ENCODE results near the gene GTF3C5.
A peak's percentile ranks its signal among the peaks of the same experiment; 100 is the strongest.
"Not testable (repeated sequence)": the region's sequence is repeated elsewhere in the genome, so short reads cannot be mapped to it uniquely, and the experiment has no call there.

The GTF3C5 gene

DNA sequence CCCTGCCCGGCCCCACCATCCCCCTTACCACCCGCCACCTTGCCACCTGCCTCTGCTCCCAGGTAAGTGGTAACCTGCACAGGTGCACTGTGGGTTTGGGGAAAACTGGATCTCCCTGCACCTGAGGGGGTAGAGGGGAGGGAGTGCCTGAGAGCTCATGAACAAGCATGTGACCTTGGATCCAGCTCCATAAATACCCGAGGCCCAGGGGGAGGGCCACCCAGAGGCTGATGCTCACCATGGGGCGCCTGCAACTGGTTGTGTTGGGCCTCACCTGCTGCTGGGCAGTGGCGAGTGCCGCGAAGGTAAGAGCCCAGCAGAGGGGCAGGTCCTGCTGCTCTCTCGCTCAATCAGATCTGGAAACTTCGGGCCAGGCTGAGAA lies 31.0 kb downstream of the GTF3C5 start, which contains the start of gene CEL:
TSS of gene CEL (plus strand) at position 218 of the 382 bp plus-strand sequence. CDS start at position 240, 22 bp downstream.
- DNase-seq; in situ Hi-C loops (cut with HindIII; ENCODE audit: low pct_ligation_motif_present, low pct_unique_long_range_greater_than_20kb, low sequenced_read_pairs): not testable (repeated sequence)

DNA sequence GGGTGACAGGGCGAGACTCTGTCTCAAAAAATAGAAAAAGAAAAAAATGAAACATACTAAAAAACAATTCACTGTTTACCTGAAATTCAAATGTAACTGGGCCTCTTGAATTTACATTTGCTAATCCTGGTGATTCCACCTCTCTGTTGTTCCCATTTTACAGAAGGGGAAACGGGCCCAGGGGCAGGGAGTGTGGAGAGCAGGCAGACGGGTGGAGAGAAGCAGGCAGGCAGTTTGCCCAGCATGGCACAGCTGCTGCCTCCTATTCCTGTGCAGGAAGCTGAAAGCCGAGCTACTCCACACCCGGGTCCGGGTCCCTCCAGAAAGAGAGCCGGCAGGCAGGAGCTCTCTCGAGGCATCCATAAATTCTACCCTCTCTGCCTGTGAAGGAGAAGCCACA lies 31.8 kb downstream of the GTF3C5 start:
- DNase-seq; in situ Hi-C loops (cut with HindIII; ENCODE audit: low pct_ligation_motif_present, low pct_unique_long_range_greater_than_20kb, low sequenced_read_pairs): not testable (repeated sequence)

DNA sequence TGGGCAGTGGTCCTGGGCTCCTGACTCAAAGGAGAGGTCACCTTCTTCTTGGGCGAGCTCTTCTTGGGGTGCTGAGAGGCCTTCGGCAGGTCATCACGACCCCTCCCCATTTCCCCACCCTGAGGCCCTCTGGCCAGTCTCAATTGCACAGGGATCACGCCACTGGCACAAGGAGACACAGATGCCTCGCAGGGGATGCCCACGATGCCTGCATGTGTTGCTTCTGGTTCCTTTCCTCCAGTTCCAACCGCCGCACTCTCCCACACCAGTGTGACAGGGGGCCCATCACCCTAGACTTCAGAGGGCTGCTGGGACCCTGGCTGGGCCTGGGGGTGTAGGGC lies 32.3 kb downstream of the GTF3C5 start:
- no peak for DNase-seq
- in situ Hi-C loops (cut with HindIII; ENCODE audit: low pct_ligation_motif_present, low pct_unique_long_range_greater_than_20kb, low sequenced_read_pairs), result no loop called here

DNA sequence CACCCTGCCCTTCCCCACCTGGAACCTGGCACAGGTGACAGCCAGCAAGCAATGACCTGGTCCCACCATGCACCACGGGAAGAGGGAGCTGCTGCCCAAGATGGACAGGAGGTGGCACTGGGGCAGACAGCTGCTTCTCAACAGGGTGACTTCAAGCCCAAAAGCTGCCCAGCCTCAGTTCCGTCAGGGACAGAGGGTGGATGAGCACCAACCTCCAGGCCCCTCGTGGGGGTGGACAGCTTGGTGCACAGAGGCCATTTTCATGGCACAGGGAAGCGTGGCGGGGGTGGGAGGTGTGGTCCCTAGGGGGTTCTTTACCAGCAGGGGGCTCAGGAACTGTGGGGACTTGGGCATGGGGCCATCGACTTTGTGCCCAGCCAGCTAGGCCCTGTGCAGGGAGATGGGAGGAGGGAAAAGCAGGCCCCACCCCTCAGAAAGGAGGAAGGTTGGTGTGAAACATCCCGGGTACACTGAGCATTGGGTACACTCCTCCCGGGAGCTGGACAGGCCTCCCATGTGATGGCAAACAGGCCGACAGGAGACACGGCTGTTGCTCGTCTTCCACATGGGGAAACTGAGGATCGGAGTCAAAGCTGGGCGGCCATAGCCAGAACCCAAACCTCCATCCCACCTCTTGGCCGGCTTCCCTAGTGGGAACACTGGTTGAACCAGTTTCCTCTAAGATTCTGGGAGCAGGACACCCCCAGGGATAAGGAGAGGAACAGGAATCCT lies 32.9 kb downstream of the GTF3C5 start:
- in situ Hi-C loops (cut with HindIII; ENCODE audit: low pct_ligation_motif_present, low pct_unique_long_range_greater_than_20kb, low sequenced_read_pairs), result no loop called here
- DNase-seq, result no peak

DNA sequence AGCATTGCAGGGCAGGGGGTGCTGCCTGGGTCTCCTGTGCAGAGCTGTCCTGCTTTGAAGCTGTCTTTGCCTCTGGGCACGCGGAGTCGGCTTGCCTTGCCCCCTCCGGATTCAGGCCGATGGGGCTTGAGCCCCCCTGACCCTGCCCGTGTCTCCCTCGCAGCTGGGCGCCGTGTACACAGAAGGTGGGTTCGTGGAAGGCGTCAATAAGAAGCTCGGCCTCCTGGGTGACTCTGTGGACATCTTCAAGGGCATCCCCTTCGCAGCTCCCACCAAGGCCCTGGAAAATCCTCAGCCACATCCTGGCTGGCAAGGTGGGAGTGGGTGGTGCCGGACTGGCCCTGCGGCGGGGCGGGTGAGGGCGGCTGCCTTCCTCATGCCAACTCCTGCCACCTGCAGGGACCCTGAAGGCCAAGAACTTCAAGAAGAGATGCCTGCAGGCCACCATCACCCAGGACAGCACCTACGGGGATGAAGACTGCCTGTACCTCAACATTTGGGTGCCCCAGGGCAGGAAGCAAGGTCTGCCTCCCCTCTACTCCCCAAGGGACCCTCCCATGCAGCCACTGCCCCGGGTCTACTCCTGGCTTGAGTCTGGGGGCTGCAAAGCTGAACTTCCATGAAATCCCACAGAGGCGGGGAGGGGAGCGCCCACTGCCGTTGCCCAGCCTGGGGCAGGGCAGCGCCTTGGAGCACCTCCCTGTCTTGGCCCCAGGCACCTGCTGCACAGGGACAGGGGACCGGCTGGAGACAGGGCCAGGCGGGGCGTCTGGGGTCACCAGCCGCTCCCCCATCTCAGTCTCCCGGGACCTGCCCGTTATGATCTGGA lies 33.7 kb downstream of the GTF3C5 start:
- in situ Hi-C loops (cut with HindIII; ENCODE audit: low pct_ligation_motif_present, low pct_unique_long_range_greater_than_20kb, low sequenced_read_pairs), result no loop called here
- no peak for DNase-seq

DNA sequence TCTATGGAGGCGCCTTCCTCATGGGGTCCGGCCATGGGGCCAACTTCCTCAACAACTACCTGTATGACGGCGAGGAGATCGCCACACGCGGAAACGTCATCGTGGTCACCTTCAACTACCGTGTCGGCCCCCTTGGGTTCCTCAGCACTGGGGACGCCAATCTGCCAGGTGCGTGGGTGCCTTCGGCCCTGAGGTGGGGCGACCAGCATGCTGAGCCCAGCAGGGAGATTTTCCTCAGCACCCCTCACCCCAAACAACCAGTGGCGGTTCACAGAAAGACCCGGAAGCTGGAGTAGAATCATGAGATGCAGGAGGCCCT lies 34.2 kb downstream of the GTF3C5 start:
- in situ Hi-C loops (cut with HindIII; ENCODE audit: low pct_ligation_motif_present, low pct_unique_long_range_greater_than_20kb, low sequenced_read_pairs), result no loop called here
- DNase-seq, result no peak

DNA sequence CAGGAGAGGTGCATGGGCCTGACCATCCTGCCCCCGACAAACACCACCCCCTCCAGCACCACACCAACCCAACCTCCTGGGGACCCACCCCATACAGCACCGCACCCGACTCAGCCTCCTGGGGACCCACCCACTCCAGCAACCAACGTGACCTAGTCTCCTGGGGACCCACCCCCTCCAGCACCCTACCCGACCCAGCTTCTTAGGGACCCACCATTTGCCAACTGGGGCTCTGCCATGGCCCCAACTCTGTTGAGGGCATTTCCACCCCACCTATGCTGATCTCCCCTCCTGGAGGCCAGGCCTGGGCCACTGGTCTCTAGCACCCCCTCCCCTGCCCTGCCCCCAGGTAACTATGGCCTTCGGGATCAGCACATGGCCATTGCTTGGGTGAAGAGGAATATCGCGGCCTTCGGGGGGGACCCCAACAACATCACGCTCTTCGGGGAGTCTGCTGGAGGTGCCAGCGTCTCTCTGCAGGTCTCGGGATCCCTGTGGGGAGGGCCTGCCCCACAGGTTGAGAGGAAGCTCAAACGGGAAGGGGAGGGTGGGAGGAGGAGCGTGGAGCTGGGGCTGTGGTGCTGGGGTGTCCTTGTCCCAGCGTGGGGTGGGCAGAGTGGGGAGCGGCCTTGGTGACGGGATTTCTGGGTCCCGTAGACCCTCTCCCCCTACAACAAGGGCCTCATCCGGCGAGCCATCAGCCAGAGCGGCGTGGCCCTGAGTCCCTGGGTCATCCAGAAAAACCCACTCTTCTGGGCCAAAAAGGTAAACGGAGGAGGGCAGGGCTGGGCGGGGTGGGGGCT lies 35.6 kb downstream of the GTF3C5 start:
- in situ Hi-C loops (cut with HindIII; ENCODE audit: low pct_ligation_motif_present, low pct_unique_long_range_greater_than_20kb, low sequenced_read_pairs), result no loop called here
- no peak for DNase-seq

DNA sequence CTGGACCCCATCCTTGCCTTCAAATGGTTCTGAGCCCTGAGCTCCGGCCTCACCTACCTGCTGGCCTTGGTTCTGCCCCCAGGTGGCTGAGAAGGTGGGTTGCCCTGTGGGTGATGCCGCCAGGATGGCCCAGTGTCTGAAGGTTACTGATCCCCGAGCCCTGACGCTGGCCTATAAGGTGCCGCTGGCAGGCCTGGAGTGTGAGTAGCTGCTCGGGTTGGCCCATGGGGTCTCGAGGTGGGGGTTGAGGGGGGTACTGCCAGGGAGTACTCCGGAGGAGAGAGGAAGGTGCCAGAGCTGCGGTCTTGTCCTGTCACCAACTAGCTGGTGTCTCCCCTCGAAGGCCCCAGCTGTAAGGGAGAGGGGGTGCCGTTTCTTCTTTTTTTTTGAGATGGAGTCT lies 36.2 kb downstream of the GTF3C5 start:
- in situ Hi-C loops (cut with HindIII; ENCODE audit: low pct_ligation_motif_present, low pct_unique_long_range_greater_than_20kb, low sequenced_read_pairs), result no loop called here
- no peak for DNase-seq

DNA sequence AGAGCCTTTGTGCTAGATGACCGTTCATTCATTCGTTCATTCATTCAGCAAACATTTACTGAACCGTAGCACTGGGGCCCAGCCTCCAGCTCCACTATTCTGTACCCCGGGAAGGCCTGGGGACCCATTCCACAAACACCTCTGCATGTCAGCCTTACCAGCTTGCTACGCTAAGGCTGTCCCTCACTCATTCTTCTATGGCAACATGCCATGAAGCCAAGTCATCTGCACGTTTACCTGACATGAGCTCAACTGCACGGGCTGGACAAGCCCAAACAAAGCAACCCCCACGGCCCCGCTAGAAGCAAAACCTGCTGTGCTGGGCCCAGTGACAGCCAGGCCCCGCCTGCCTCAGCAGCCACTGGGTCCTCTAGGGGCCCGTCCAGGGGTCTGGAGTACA lies 37.0 kb downstream of the GTF3C5 start:
- DNase-seq, result no peak
- in situ Hi-C loops (cut with HindIII; ENCODE audit: low pct_ligation_motif_present, low pct_unique_long_range_greater_than_20kb, low sequenced_read_pairs), result no loop called here

DNA sequence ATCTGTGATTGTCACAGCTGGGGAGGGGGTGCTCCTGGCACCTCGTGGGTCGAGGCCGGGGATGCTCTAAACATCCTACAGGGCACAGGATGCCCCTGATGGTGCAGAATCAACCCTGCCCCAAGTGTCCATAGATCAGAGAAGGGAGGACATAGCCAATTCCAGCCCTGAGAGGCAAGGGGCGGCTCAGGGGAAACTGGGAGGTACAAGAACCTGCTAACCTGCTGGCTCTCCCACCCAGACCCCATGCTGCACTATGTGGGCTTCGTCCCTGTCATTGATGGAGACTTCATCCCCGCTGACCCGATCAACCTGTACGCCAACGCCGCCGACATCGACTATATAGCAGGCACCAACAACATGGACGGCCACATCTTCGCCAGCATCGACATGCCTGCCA lies 37.6 kb downstream of the GTF3C5 start:
- DNase-seq; in situ Hi-C loops (cut with HindIII; ENCODE audit: low pct_ligation_motif_present, low pct_unique_long_range_greater_than_20kb, low sequenced_read_pairs): not testable (repeated sequence)

DNA sequence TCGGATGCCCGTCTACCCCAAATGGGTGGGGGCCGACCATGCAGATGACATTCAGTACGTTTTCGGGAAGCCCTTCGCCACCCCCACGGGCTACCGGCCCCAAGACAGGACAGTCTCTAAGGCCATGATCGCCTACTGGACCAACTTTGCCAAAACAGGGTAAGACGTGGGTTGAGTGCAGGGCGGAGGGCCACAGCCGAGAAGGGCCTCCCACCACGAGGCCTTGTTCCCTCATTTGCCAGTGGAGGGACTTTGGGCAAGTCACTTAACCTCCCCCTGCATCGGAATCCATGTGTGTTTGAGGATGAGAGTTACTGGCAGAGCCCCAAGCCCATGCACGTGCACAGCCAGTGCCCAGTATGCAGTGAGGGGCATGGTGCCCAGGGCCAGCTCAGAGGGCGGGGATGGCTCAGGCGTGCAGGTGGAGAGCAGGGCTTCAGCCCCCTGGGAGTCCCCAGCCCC lies 39.7 kb downstream of the GTF3C5 start:
- in situ Hi-C loops (cut with HindIII; ENCODE audit: low pct_ligation_motif_present, low pct_unique_long_range_greater_than_20kb, low sequenced_read_pairs), result not testable (repeated sequence)

DNA sequence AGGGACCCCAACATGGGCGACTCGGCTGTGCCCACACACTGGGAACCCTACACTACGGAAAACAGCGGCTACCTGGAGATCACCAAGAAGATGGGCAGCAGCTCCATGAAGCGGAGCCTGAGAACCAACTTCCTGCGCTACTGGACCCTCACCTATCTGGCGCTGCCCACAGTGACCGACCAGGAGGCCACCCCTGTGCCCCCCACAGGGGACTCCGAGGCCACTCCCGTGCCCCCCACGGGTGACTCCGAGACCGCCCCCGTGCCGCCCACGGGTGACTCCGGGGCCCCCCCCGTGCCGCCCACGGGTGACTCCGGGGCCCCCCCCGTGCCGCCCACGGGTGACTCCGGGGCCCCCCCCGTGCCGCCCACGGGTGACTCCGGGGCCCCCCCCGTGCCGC lies 40.2 kb downstream of the GTF3C5 start:
- DNase-seq; in situ Hi-C loops (cut with HindIII; ENCODE audit: low pct_ligation_motif_present, low pct_unique_long_range_greater_than_20kb, low sequenced_read_pairs): not testable (repeated sequence)

More for the DNA sequence above, 39.7 kb downstream of the GTF3C5 start:
- not testable (repeated sequence) for DNase-seq

DNA sequence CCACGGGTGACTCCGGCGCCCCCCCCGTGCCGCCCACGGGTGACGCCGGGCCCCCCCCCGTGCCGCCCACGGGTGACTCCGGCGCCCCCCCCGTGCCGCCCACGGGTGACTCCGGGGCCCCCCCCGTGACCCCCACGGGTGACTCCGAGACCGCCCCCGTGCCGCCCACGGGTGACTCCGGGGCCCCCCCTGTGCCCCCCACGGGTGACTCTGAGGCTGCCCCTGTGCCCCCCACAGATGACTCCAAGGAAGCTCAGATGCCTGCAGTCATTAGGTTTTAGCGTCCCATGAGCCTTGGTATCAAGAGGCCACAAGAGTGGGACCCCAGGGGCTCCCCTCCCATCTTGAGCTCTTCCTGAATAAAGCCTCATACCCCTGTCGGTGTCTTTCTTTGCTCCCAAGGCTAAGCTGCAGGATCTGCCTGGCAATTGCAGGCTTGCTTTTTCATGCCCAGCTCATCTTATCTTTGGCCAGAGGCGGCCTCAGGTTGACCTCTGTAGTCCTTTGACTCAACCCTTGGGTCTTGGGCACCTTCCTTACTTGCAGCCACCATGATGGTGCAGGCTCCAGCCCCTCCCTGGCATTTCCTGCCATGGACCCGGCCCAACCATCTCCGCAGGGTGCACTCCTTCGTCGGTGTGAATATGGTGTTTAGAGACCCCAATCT lies 40.8 kb downstream of the GTF3C5 start:
- in situ Hi-C loops (cut with HindIII; ENCODE audit: low pct_ligation_motif_present, low pct_unique_long_range_greater_than_20kb, low sequenced_read_pairs), result no loop called here
- DNase-seq, result no peak

DNA sequence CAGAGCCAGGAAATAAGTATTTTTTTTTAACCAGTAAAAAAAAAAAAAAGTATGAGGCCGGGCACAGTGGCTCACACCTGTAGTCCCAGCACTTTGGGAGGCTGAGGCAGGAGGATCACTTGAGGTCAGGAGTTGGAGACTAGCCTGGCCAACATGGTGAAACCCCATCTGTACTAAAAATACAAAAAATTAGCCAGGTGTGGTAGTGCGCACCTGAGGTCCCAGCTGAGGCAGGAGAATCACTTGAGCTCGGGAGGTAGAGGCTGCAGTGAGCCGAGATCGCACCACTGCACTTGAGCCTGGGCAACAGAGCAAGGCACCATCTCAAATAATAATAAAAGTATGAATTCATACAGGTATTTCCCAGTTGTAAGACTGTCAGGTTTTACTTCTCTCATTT lies 41.4 kb downstream of the GTF3C5 start:
- in situ Hi-C loops (cut with HindIII; ENCODE audit: low pct_ligation_motif_present, low pct_unique_long_range_greater_than_20kb, low sequenced_read_pairs); DNase-seq: not testable (repeated sequence)

DNA sequence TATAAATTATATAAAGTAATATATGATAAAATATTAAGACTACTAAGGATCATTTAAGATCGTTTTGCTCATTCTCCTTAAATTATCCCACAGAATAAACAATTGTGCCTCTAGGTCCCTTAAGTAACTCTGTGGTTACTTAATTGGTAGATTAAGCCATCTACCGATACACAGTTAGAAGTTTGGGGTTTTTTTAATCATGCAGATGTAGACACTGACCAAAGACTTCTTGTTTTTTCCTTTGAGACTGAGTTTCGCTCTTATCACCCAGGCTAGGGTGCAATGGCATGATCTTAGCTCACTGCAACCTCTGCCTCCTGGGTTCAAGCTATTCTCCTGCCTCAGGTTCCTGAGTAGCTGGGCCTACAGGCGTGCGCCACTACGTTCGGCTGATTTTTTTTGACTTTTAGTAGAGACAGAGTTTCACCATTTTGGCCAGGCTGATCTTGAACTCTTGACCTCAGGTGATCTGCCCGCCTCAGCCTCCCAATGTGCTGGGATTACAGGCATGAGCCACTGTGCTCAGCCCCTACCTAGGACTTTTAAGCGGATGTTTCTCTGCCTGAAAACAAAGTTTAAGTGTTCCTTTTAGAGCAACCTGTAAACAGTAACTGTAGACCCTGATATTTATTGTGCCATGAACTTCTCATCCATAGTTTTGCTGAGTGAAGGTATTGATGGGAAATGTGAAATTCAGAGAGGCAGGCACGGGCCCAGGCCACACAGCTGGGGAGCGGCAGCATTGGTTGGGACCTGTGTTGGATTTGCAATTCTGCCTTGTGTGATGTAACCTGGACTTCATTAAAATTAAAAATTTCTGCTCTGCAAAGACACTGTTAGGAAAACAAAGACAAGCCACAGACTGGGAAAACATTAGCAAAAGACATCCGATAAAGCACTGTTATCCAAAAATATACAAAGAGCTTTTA lies 42.6 kb downstream of the GTF3C5 start:
- in situ Hi-C loops (cut with HindIII; ENCODE audit: low pct_ligation_motif_present, low pct_unique_long_range_greater_than_20kb, low sequenced_read_pairs), result no loop called here
- DNase-seq, result no peak

DNA sequence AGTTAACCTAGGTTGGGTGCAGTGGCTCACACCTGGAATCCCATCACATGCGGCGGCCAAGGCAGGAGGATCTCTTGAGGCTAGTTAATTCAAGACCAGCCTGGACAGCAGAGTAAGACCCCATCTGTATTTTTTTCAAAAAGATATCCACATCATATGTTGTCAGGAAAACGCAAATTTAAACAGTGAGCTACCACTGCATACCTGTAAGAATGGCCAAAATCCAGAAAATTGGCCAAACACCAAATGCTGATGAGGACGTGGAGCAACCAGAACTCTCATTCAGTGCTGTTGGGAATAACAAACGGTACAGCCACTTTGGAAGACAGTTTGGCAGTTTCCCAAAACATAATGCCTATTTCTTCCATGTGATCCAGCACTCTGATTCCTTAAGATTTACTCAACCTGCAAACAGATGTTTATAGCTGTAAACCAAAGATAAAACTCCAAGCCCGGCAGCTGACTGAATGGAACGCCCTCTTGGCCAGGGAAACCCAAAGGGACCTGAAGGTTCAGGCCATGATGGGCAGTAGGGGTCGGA lies 43.4 kb downstream of the GTF3C5 start:
- in situ Hi-C loops (cut with HindIII; ENCODE audit: low pct_ligation_motif_present, low pct_unique_long_range_greater_than_20kb, low sequenced_read_pairs), result no loop called here
- no peak for DNase-seq

DNA sequence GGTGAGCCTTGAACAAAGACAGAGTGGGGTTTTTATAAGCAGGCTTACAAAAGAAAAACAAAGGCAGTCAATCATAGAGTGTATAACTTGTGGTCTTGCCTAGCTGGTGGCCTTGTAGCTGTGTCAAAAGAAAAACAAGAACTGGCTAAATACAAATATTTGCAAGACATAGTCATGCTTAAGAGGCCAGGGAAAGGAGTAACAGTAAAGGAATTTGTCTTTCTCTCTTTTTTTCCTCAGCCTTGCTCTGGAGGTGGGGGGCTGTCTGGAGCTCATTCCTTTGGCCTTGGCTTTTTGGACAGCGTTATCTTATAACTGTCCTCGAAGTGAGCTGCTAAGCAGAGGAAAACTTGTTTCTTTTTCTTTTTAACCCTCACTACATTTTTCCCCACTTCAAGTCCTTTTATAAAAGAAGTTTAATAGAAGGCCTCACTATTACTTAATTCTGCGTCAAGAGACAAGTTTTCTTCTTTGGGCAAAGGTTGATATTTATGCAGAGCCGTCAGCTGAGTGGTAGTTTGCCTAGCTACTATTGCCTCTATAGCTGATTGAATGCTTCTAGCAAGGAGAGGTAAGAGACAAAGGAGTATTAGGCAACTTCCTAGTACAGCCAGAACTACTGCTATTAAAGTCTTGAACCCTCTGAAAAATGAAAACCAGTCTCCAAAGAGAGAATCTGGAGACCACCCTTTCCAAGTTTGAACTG lies 45.3 kb downstream of the GTF3C5 start:
- in situ Hi-C loops (cut with HindIII; ENCODE audit: low pct_ligation_motif_present, low pct_unique_long_range_greater_than_20kb, low sequenced_read_pairs), result no loop called here
- DNase-seq, result peak; percentile 15

Data from ACHN (cell line).